Urinary bladder (tissue), 4 donors: ENCODE results near the gene EGLN3. TPM values are rescaled to one million over a fixed set of nuclear protein-coding genes. Genes with fewer than 3 reads are reported as not detected.

Experiments
- DNase-seq: peaks from one replicate; pipeline ENCODE4 v3.0.0-alpha.2; 2015; ENCODE audit errors: extremely low spot score
- H3K27ac ChIP-seq: one replicate; pipeline ENCODE4 v1.5.1; 2013; ENCODE audit warnings: low read depth, mild to moderate bottlenecking, moderate library complexity
- H3K36me3 ChIP-seq: one replicate; pipeline ENCODE4 v1.6.1; 2013; ENCODE audit warnings: mild to moderate bottlenecking, moderate library complexity; ENCODE audit not compliant: insufficient read depth
- H3K4me1 ChIP-seq: one replicate; pipeline ENCODE4 v1.6.1; 2013; ENCODE audit warnings: mild to moderate bottlenecking, moderate library complexity; ENCODE audit not compliant: insufficient read depth
- H3K4me3 ChIP-seq: one replicate; pipeline ENCODE4 v1.5.1; 2013; ENCODE audit warnings: low read depth, low read length
- WGBS: extraction: QIAGEN DNeasy Blood & Tissue Kit; methylation state at CpG from one replicate; pipeline ENCODE4 v1.1.7; 2013; 5-methylcytosine and 5-hydroxymethylcytosine counted together
- polyA plus RNA-seq: library from polyadenylated mRNA; stranded (reverse); fragments of 200-250 nt; gene quantifications from one replicate; pipeline ENCODE4 v1.2.3, GENCODE V29; 2013
- total RNA-seq: library from RNA; depleted of rRNA; stranded (reverse); fragments of >200 nt; gene quantifications from one replicate; pipeline ENCODE4 v1.2.3, GENCODE V29; 2014
- donor health status: healthy with polysubstance abuse.
- donor health status: healthy.

Gene EGLN3
- 54.6 TPM for total RNA-seq
- polyA plus RNA-seq: 65.8 TPM

GRCh38 chr14:33950320-33951182 is at the start of gene EGLN3:
Gene EGLN3 (minus strand): TSS chr14:33951074. CDS start chr14:33950752, 322 bp downstream.
- WGBS: under 1% methylated on average over 91 of the region's 91 CpGs
- DNase-seq: peak; percentile 76
- H3K4me3 ChIP-seq: peak within 1 kb of the TSS; percentile 57
- H3K36me3 ChIP-seq: no peaks in the 10 kb centered on the region
- peak within 1 kb of the TSS; percentile 55 for H3K27ac ChIP-seq
- no peaks in the 10 kb centered on the region for H3K4me1 ChIP-seq

GRCh38 chr14:34000396-34000795 is 49.5 kb upstream of the EGLN3 start:
- WGBS: 81% methylated on average over 4 of the region's 4 CpGs
- DNase-seq: no peak
- H3K27ac ChIP-seq: no peak overlapping the region

GRCh38 chr14:33999771-34000291 is 49.0 kb upstream of the EGLN3 start:
- H3K36me3 ChIP-seq: no peaks in the 10 kb centered on the region

More at GRCh38 chr14:34000396-34000795, 49.5 kb upstream of the EGLN3 start:
- no peak overlapping the region for H3K4me3 ChIP-seq
- no peaks in the 10 kb centered on the region for H3K36me3 ChIP-seq
- H3K4me1 ChIP-seq: peaks cover 2% of the 10 kb centered on the region

GRCh38 chr14:33997611-33998010 is 46.7 kb upstream of the EGLN3 start:
- H3K4me3 ChIP-seq: no peak overlapping the region
- 52% methylated on average over 2 of the region's 2 CpGs for WGBS
- no peaks in the 10 kb centered on the region for H3K4me1 ChIP-seq
- no peaks in the 10 kb centered on the region for H3K36me3 ChIP-seq
- DNase-seq: no peak
- no peak overlapping the region for H3K27ac ChIP-seq

More at GRCh38 chr14:33999771-34000291, 49.0 kb upstream of the EGLN3 start:
- no peak overlapping the region for H3K4me3 ChIP-seq
- WGBS: 64% methylated on average over 3 of the region's 3 CpGs
- H3K4me1 ChIP-seq: peaks cover 2% of the 10 kb centered on the region
- DNase-seq: no peak
- no peak overlapping the region for H3K27ac ChIP-seq

GRCh38 chr14:33996462-33996861 is 45.6 kb upstream of the EGLN3 start:
- no peak overlapping the region for H3K4me3 ChIP-seq
- H3K4me1 ChIP-seq: no peaks in the 10 kb centered on the region
- H3K36me3 ChIP-seq: no peaks in the 10 kb centered on the region
- 98% methylated on average over 8 of the region's 8 CpGs for WGBS
- no peak for DNase-seq
- no peak overlapping the region for H3K27ac ChIP-seq

GRCh38 chr14:33993246-33993645 is 42.4 kb upstream of the EGLN3 start:
- WGBS: 80% methylated on average over 1 of the region's 1 CpG
- H3K36me3 ChIP-seq: no peaks in the 10 kb centered on the region
- no peak for DNase-seq
- H3K27ac ChIP-seq: no peak overlapping the region
- H3K4me3 ChIP-seq: no peak overlapping the region
- no peaks in the 10 kb centered on the region for H3K4me1 ChIP-seq

GRCh38 chr14:33992274-33993007 is 41.6 kb upstream of the EGLN3 start:
- H3K27ac ChIP-seq: no peak overlapping the region
- H3K4me3 ChIP-seq: no peak overlapping the region
- no peaks in the 10 kb centered on the region for H3K4me1 ChIP-seq
- no peaks in the 10 kb centered on the region for H3K36me3 ChIP-seq
- WGBS: 93% methylated on average over 3 of the region's 3 CpGs
- no peak for DNase-seq

- WGBS: 99% methylated on average over 1 of the region's 1 CpG
- no peak for DNase-seq
- H3K27ac ChIP-seq: no peak overlapping the region
Observed at GRCh38 chr14:33990790-33991189, 39.9 kb upstream of the EGLN3 start.

GRCh38 chr14:33987565-33988080 is 36.7 kb upstream of the EGLN3 start:
- Histone ChIP-seq H3K36me3 (no peaks in the 10 kb centered on the region), H3K27ac (no peak overlapping the region)

More at GRCh38 chr14:33990790-33991189, 39.9 kb upstream of the EGLN3 start:
- Histone ChIP-seq H3K4me1 (no peaks in the 10 kb centered on the region), H3K36me3 (no peaks in the 10 kb centered on the region), H3K4me3 (no peak overlapping the region)

GRCh38 chr14:33986804-33987203 is 35.9 kb upstream of the EGLN3 start:
- no peaks in the 10 kb centered on the region for H3K4me1 ChIP-seq
- 72% methylated on average over 5 of the region's 5 CpGs for WGBS
- H3K36me3 ChIP-seq: no peaks in the 10 kb centered on the region
- DNase-seq: no peak
- no peak overlapping the region for H3K27ac ChIP-seq
- H3K4me3 ChIP-seq: no peak overlapping the region

More at GRCh38 chr14:33987565-33988080, 36.7 kb upstream of the EGLN3 start:
- WGBS: 69% methylated on average over 4 of the region's 4 CpGs
- Histone ChIP-seq H3K4me1 (no peaks in the 10 kb centered on the region), H3K4me3 (no peak overlapping the region)
- DNase-seq: no peak

GRCh38 chr14:33985242-33985641 is 34.4 kb upstream of the EGLN3 start:
- no peak for DNase-seq
- H3K27ac ChIP-seq: no peak overlapping the region
- 97% methylated on average over 2 of the region's 2 CpGs for WGBS
- H3K4me3 ChIP-seq: no peak overlapping the region
- H3K4me1 ChIP-seq: no peaks in the 10 kb centered on the region
- H3K36me3 ChIP-seq: no peaks in the 10 kb centered on the region

GRCh38 chr14:33979613-33980276 is 28.9 kb upstream of the EGLN3 start:
- no peak overlapping the region for H3K4me3 ChIP-seq
- DNase-seq: no peak
- H3K27ac ChIP-seq: no peak overlapping the region
- H3K4me1 ChIP-seq: no peaks in the 10 kb centered on the region
- H3K36me3 ChIP-seq: no peaks in the 10 kb centered on the region
- 76% methylated on average over 7 of the region's 7 CpGs for WGBS
